Measurements from ENCODE around the gene KRT83.

DNA sequence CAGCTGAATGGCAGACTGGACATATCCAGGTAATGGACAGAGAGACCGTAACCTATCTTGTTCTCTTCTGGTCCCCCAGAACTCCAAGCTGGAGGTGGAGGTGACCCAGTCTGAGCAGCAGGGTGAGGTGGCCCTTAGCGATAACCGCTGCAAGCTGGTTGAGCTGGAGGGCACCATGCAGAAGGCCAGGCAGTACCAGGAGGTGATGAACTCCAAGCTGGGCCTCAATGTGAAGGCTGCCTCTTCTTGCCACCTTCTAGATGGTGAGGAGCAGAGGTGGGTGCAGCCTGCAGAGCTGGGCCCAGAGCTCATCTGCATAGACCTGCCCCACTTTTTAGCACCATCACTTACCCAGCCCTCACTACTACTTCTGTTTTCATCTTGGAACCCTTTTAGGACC, 53.9 kb downstream of the KRT83 start:
- TF ChIP-seq, protein P1, sequence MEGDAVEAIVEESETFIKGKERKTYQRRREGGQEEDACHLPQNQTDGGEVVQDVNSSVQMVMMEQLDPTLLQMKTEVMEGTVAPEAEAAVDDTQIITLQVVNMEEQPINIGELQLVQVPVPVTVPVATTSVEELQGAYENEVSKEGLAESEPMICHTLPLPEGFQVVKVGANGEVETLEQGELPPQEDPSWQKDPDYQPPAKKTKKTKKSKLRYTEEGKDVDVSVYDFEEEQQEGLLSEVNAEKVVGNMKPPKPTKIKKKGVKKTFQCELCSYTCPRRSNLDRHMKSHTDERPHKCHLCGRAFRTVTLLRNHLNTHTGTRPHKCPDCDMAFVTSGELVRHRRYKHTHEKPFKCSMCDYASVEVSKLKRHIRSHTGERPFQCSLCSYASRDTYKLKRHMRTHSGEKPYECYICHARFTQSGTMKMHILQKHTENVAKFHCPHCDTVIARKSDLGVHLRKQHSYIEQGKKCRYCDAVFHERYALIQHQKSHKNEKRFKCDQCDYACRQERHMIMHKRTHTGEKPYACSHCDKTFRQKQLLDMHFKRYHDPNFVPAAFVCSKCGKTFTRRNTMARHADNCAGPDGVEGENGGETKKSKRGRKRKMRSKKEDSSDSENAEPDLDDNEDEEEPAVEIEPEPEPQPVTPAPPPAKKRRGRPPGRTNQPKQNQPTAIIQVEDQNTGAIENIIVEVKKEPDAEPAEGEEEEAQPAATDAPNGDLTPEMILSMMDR (IDR thresholded peaks at IDR 0.05): no peak
- TF ChIP-seq POLR2A (IDR thresholded peaks at IDR 0.05): no peak
